GM12878 (cell line): ENCODE measurements around the gene VBP1. TPM values are rescaled to one million over a fixed set of nuclear protein-coding genes. Genes with fewer than 3 reads are reported as not detected.

Experiments
- ATAC-seq: fragments of 200-7000 bp; cut with Tn5 transposase; 3 replicates; pipeline ENCODE4 v1.9.1; 2020; ENCODE audit warnings: mild to moderate bottlenecking, moderate library complexity
- BruUV-seq: library from RNA; stranded (reverse); fragments of 400-500 nt; replicated peaks from 2 replicates; lab custom pipeline; 2021; lab: Mats Ljungman, UMichigan
- CTCF ChIA-PET: fragments of 300-600 bp; sonication (Branson Sonifier 250); formaldehyde crosslinking; extraction: SDS; loops from one replicate; lab custom pipeline; 2021; ENCODE audit warnings: inconsistent platforms; lab: Yijun Ruan, JAX
- POLR2A ChIA-PET: fragments of 350-600 bp; formaldehyde crosslinking; extraction: SDS; loops from one replicate; lab custom pipeline; 2021; ENCODE audit warnings: inconsistent platforms; lab: Charles Lee
- RAD21 ChIA-PET: fragments of 300-600 bp; sonication (Branson Sonifier 250); formaldehyde crosslinking; loops from one replicate; lab custom pipeline; 2023; ENCODE audit warnings: antibody characterized with exemption; ENCODE audit not compliant: unreplicated experiment; lab: Charles Lee
- SMC1A ChIA-PET: fragments of 300-600 bp; sonication (Branson Sonifier 250); formaldehyde crosslinking; loops from one replicate; lab custom pipeline; 2023; ENCODE audit not compliant: unreplicated experiment, uncharacterized antibody; lab: Charles Lee
- DNase-seq: peaks from one replicate; pipeline ENCODE4 v3.0.0-alpha.2; 2011; ENCODE audit warnings: low read depth, low spot score
- FAIRE-seq: peaks from 3 replicates; lab custom pipeline; 2011; peaks lifted over from hg19 to GRCh38; lab: Jason Lieb, UNC
- H2AFZ ChIP-seq: 2 replicates; pipeline ENCODE4 v1.6.0; 2011; ENCODE audit warnings: low read depth, low read length, control low read depth; ENCODE audit not compliant: control insufficient read depth
- H3K27ac ChIP-seq: 2 replicates; pipeline ENCODE4 v1.5.1; 2011; ENCODE audit warnings: control low read depth; ENCODE audit not compliant: control insufficient read depth, insufficient read depth
- H3K27me3 ChIP-seq, 2 experiments: replicated peaks in 1 of 2; 2 replicates each; pipeline versions ENCODE4 v1.6.0 to v1.6.1; 2011; ENCODE audit warnings: low read length in 1 of 2; ENCODE audit not compliant: control insufficient read depth in 2 of 2, insufficient read depth in 2 of 2
- H3K36me3 ChIP-seq, 2 experiments: 2 replicates each; pipeline ENCODE4 v1.5.1; 2011; ENCODE audit warnings: low read length in 1 of 2; ENCODE audit not compliant: control insufficient read depth in 2 of 2, insufficient read depth in 2 of 2
- H3K4me1 ChIP-seq: 2 replicates; pipeline ENCODE4 v1.6.1; 2011; ENCODE audit warnings: mild to moderate bottlenecking, low read length, moderate library complexity, mixed read lengths; ENCODE audit not compliant: control insufficient read depth, insufficient read depth
- H3K4me2 ChIP-seq: 2 replicates; pipeline ENCODE4 v1.6.0; 2011; ENCODE audit warnings: control low read depth; ENCODE audit not compliant: control insufficient read depth, insufficient read depth
- H3K4me3 ChIP-seq: fragments of 200-600 bp; sonication (generic); 2 replicates; pipeline ENCODE4 v1.5.1; 2016
- H3K79me2 ChIP-seq: 2 replicates; pipeline ENCODE4 v1.6.0; 2011; ENCODE audit warnings: low read length; ENCODE audit not compliant: control insufficient read depth, insufficient read depth
- H3K9ac ChIP-seq: 2 replicates; pipeline ENCODE4 v1.8.0; 2011; ENCODE audit warnings: low read length, control low read depth, mixed read lengths; ENCODE audit not compliant: control insufficient read depth, insufficient read depth
- H3K9me3 ChIP-seq: replicated peaks from 3 replicates; pipeline ENCODE4 v1.5.1; 2011; ENCODE audit warnings: mild to moderate bottlenecking, low read length; ENCODE audit not compliant: control insufficient read depth, insufficient read depth
- H4K20me1 ChIP-seq: 2 replicates; pipeline ENCODE4 v1.6.0; 2011; ENCODE audit not compliant: control insufficient read depth, insufficient read depth
- BHLHE40 ChIP-seq, 2 experiments: fragments of 450-650 bp in 1 of 2; IDR thresholded peaks; 2 replicates each; pipeline ENCODE4 v1.6.1; 2011 to 2017; ENCODE audit warnings: low read depth in 2 of 2, borderline replicate concordance in 1 of 2, improper control_type of control experiment in 1 of 2, low read length in 1 of 2, mild to moderate bottlenecking in 1 of 2
- RB1 ChIP-seq: fragments of 450-650 bp; formaldehyde crosslinking; IDR thresholded peaks from 2 replicates; pipeline ENCODE4 v1.6.1; 2017; ENCODE audit warnings: mild to moderate bottlenecking, borderline replicate concordance
- WGBS: methylation state at CpG from one replicate; pipeline ENCODE4 v1.1.6; 2016; ENCODE audit warnings: low lambda C conversion rate; ENCODE audit not compliant: insufficient replicate concordance, insufficient coverage; ENCODE audit errors: missing lambda C conversion rate; 5-methylcytosine and 5-hydroxymethylcytosine counted together
- in situ Hi-C: fragments of 300-500 bp; cut with MboI; formaldehyde crosslinking; loops from 9 replicates; pipeline ENCODE4 v1.14.3; 2018; ENCODE audit warnings: mixed read lengths
- intact Hi-C: fragments of 100-400 bp; cut with micrococcal nuclease; formaldehyde crosslinking; loops from one replicate; pipeline ENCODE4 v1.14.2; 2022; ENCODE audit not compliant: unreplicated experiment
- polyA plus RNA-seq, 11 experiments: library from polyadenylated mRNA; depleted of rRNA in 4 of 11; unstranded in 6 of 11; stranded (reverse) in 5 of 11; fragments of >200 nt; fragmentation: Nextera tagmentation in 4 of 11; fragmentation: Illumina TruSeq in 1 of 11; extraction: Ambion mirVana in 4 of 11; extraction: Trizol in 1 of 11; gene quantifications; 1 replicate in 1 of 11; 2 replicates in 10 of 11; pipeline versions ENCODE4 v1.2.1 to v1.2.3, GENCODE V29; 2011 to 2016; ENCODE audit warnings: inconsistent platforms in 2 of 11, missing spikeins in 2 of 11, low read depth in 1 of 11
- total RNA-seq, 4 experiments: library from RNA; depleted of rRNA in 3 of 4; stranded (reverse); fragments of >200 nt in 3 of 4; fragmentation: Illumina TruSeq in 1 of 4; extraction: Trizol in 1 of 4; gene quantifications; 2 replicates each; pipeline versions ENCODE4 v1.2.1 to v1.2.3, GENCODE V29; 2013 to 2021
- TF ChIP-seq, protein P1 (sequence below): fragments of 450-650 bp; IDR thresholded peaks from 2 replicates; pipeline ENCODE4 v1.6.1; 2016; ENCODE audit warnings: mild to moderate bottlenecking

VBP1 gene
- total and polyA plus RNA-seq, 10 of the 15 experiments (the other 5 are each of a cell fraction or from before 2014, with no cell fraction given) = 56.4 to 182 (median 102) TPM

DNA sequence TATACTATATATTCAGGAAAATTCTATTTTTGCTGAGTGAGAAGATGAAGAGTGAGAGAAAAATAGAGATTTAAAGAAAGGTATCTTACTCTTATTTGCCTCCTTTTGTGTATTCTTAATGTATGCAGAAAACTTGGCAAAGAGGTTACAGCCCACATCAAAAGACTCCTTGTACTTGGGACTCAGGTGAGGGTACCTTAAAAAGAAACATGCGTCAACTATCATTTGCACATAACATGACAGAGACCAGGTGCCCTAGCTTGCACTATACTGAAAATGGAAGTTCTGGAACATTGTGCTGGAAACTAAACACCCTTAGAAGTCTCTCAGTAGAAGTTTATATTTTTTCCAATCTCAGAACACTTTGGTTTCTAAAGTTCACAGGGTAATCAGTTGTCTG lies 63.6 kb downstream of the VBP1 start:
- H3K79me2 ChIP-seq = no peaks in the 10 kb centered on the region
- no peak overlapping the region for H3K27ac ChIP-seq
- no peak overlapping the region for H3K4me2 ChIP-seq
- no peaks in the 10 kb centered on the region for H3K4me1 ChIP-seq
- DNase-seq (no peak), ATAC-seq (no peak), FAIRE-seq (no peak)
- H3K9ac ChIP-seq = no peak overlapping the region
- H4K20me1 ChIP-seq = no peaks in the 10 kb centered on the region
- BruUV-seq = no TSS peak
- in situ Hi-C loops = loop anchor here (25.0 kb wide), 1 partner anchor 257 kb away; no protein-coding TSS in a partner anchor
- ChIA-PET CTCF (no interaction called here), POLR2A (no interaction called here), SMC1A (no interaction called here), RAD21 (no interaction called here)
- H3K27me3 ChIP-seq = no peaks in the 10 kb centered on the region
- H3K36me3 ChIP-seq = no peaks in the 10 kb centered on the region
- intact Hi-C loops = no loop called here
- WGBS = 92% methylated on average over 1 of the region's 1 CpG
- H3K4me3 ChIP-seq = no peak overlapping the region
- no peaks in the 10 kb centered on the region for H3K9me3 ChIP-seq
- TF ChIP-seq BHLHE40 (IDR thresholded peaks at IDR 0.05; ENCODE audit: borderline replicate concordance in 1 of 2, low read depth in 2 of 2, low read length in 1 of 2) (no peak), RB1 (no peak)
- TF ChIP-seq, protein P1, sequence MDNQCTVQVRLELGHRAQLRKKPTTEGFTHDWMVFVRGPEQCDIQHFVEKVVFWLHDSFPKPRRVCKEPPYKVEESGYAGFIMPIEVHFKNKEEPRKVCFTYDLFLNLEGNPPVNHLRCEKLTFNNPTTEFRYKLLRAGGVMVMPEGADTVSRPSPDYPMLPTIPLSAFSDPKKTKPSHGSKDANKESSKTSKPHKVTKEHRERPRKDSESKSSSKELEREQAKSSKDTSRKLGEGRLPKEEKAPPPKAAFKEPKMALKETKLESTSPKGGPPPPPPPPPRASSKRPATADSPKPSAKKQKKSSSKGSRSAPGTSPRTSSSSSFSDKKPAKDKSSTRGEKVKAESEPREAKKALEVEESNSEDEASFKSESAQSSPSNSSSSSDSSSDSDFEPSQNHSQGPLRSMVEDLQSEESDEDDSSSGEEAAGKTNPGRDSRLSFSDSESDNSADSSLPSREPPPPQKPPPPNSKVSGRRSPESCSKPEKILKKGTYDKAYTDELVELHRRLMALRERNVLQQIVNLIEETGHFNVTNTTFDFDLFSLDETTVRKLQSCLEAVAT = no peak
- no peak overlapping the region for H2AFZ ChIP-seq

Other genes with a start within 250 kb of the VBP1 start
Only the 7 nearest of the 9 such genes appear.
- 70.5 and 89.0 TPM in 2 replicates for gene FUNDC2, start 189.6 kb upstream of the VBP1 start, total RNA-seq (2014; rRNA removed)
- gene FUNDC2, start 189.6 kb upstream of the VBP1 start, total RNA-seq (2014; rRNA removed; fragmentation: Illumina TruSeq; extraction: Trizol) = 116 and 118 TPM in 2 replicates
- 105 and 106 TPM in 2 replicates for gene FUNDC2, start 189.6 kb upstream of the VBP1 start, total RNA-seq (2021)
- 353 and 397 TPM in 2 replicates for gene FUNDC2, start 189.6 kb upstream of the VBP1 start, polyA plus RNA-seq (2011; rRNA removed)
- 175 and 235 TPM in 2 replicates for gene FUNDC2, start 189.6 kb upstream of the VBP1 start, polyA plus RNA-seq (2014; fragmentation: Illumina TruSeq; extraction: Trizol)
- 100 to 1,000 TPM; 232 to 285 TPM for gene FUNDC2, start 189.6 kb upstream of the VBP1 start, polyA plus RNA-seq (2014; fragmentation: Nextera tagmentation; extraction: Ambion mirVana)
- 114 and 115 TPM in 2 replicates for gene FUNDC2, start 189.6 kb upstream of the VBP1 start, polyA plus RNA-seq (2014; rRNA removed)
- 100 to 1,000 TPM; 165 to 166 TPM for gene FUNDC2, start 189.6 kb upstream of the VBP1 start, polyA plus RNA-seq (2016; fragmentation: Nextera tagmentation; extraction: Ambion mirVana)
- gene CMC4, start 145.3 kb upstream of the VBP1 start, total RNA-seq (2014; rRNA removed) = 25.0 and 26.5 TPM in 2 replicates
- gene CMC4, start 145.3 kb upstream of the VBP1 start, total RNA-seq (2014; rRNA removed; fragmentation: Illumina TruSeq; extraction: Trizol) = 14.0 and 15.6 TPM in 2 replicates
- 10.3 and 10.4 TPM in 2 replicates for gene CMC4, start 145.3 kb upstream of the VBP1 start, total RNA-seq (2021)
- gene CMC4, start 145.3 kb upstream of the VBP1 start, polyA plus RNA-seq (2011; rRNA removed) = 27.9 and 30.5 TPM in 2 replicates
- gene CMC4, start 145.3 kb upstream of the VBP1 start, polyA plus RNA-seq (2014; fragmentation: Illumina TruSeq; extraction: Trizol) = 12.3 and 14.6 TPM in 2 replicates
- 10 to 100 TPM in 1 of 2 experiments, 1 to 10 TPM in 1; 5.8 to 10.4 TPM for gene CMC4, start 145.3 kb upstream of the VBP1 start, polyA plus RNA-seq (2014; fragmentation: Nextera tagmentation; extraction: Ambion mirVana)
- 33.7 and 36.4 TPM in 2 replicates for gene CMC4, start 145.3 kb upstream of the VBP1 start, polyA plus RNA-seq (2014; rRNA removed)
- gene CMC4, start 145.3 kb upstream of the VBP1 start, polyA plus RNA-seq (2016; fragmentation: Nextera tagmentation; extraction: Ambion mirVana) = 10 to 100 TPM; 30.0 to 33.4 TPM
- 31.6 and 34.3 TPM in 2 replicates for gene MTCP1, start 145.3 kb upstream of the VBP1 start, total RNA-seq (2014; rRNA removed)
- 20.6 and 25.6 TPM in 2 replicates for gene MTCP1, start 145.3 kb upstream of the VBP1 start, total RNA-seq (2014; rRNA removed; fragmentation: Illumina TruSeq; extraction: Trizol)
- gene MTCP1, start 145.3 kb upstream of the VBP1 start, total RNA-seq (2021) = 29.8 and 43.2 TPM in 2 replicates
- gene MTCP1, start 145.3 kb upstream of the VBP1 start, polyA plus RNA-seq (2011; rRNA removed) = 32.8 and 115 TPM in 2 replicates
- 25.7 and 48.3 TPM in 2 replicates for gene MTCP1, start 145.3 kb upstream of the VBP1 start, polyA plus RNA-seq (2014; fragmentation: Illumina TruSeq; extraction: Trizol)
- gene MTCP1, start 145.3 kb upstream of the VBP1 start, polyA plus RNA-seq (2014; fragmentation: Nextera tagmentation; extraction: Ambion mirVana) = 10 to 100 TPM; 30.2 to 52.9 TPM
- gene MTCP1, start 145.3 kb upstream of the VBP1 start, polyA plus RNA-seq (2014; rRNA removed) = 15.8 and 16.6 TPM in 2 replicates
- gene MTCP1, start 145.3 kb upstream of the VBP1 start, polyA plus RNA-seq (2016; fragmentation: Nextera tagmentation; extraction: Ambion mirVana) = 10 to 100 TPM; 56.5 to 74.0 TPM
- gene BRCC3, start 145.0 kb upstream of the VBP1 start, total RNA-seq (2014; rRNA removed) = 15.5 and 16.9 TPM in 2 replicates
- gene BRCC3, start 145.0 kb upstream of the VBP1 start, total RNA-seq (2014; rRNA removed; fragmentation: Illumina TruSeq; extraction: Trizol) = 29.1 and 29.9 TPM in 2 replicates
- gene BRCC3, start 145.0 kb upstream of the VBP1 start, total RNA-seq (2021) = 25.7 and 30.7 TPM in 2 replicates
- 43.0 and 50.7 TPM in 2 replicates for gene BRCC3, start 145.0 kb upstream of the VBP1 start, polyA plus RNA-seq (2011; rRNA removed)
- gene BRCC3, start 145.0 kb upstream of the VBP1 start, polyA plus RNA-seq (2014; fragmentation: Illumina TruSeq; extraction: Trizol) = 41.1 and 50.1 TPM in 2 replicates
- gene BRCC3, start 145.0 kb upstream of the VBP1 start, polyA plus RNA-seq (2014; fragmentation: Nextera tagmentation; extraction: Ambion mirVana) = 10 to 100 TPM; 29.5 to 40.6 TPM
- 20.5 and 21.9 TPM in 2 replicates for gene BRCC3, start 145.0 kb upstream of the VBP1 start, polyA plus RNA-seq (2014; rRNA removed)
- 10 to 100 TPM; 53.0 to 57.5 TPM for gene BRCC3, start 145.0 kb upstream of the VBP1 start, polyA plus RNA-seq (2016; fragmentation: Nextera tagmentation; extraction: Ambion mirVana)
- 7.3 and 7.4 TPM in 2 replicates for gene RAB39B, start 48.0 kb downstream of the VBP1 start, total RNA-seq (2014; rRNA removed)
- 6.1 and 6.4 TPM in 2 replicates for gene RAB39B, start 48.0 kb downstream of the VBP1 start, total RNA-seq (2014; rRNA removed; fragmentation: Illumina TruSeq; extraction: Trizol)
- gene RAB39B, start 48.0 kb downstream of the VBP1 start, total RNA-seq (2021) = 6.5 and 7.6 TPM in 2 replicates
- gene RAB39B, start 48.0 kb downstream of the VBP1 start, polyA plus RNA-seq (2011; rRNA removed) = 5.1 and 7.5 TPM in 2 replicates
- gene RAB39B, start 48.0 kb downstream of the VBP1 start, polyA plus RNA-seq (2014; fragmentation: Illumina TruSeq; extraction: Trizol) = 8.6 and 9.2 TPM in 2 replicates
- gene RAB39B, start 48.0 kb downstream of the VBP1 start, polyA plus RNA-seq (2014; fragmentation: Nextera tagmentation; extraction: Ambion mirVana) = 1 to 10 TPM; 1.6 to 2.9 TPM
- 5.1 and 6.8 TPM in 2 replicates for gene RAB39B, start 48.0 kb downstream of the VBP1 start, polyA plus RNA-seq (2014; rRNA removed)
- gene RAB39B, start 48.0 kb downstream of the VBP1 start, polyA plus RNA-seq (2016; fragmentation: Nextera tagmentation; extraction: Ambion mirVana) = 1 to 10 TPM; 7.2 to 7.9 TPM
- 19.2 and 26.8 TPM in 2 replicates for gene CLIC2, start 118.2 kb downstream of the VBP1 start, total RNA-seq (2014; rRNA removed)
- gene CLIC2, start 118.2 kb downstream of the VBP1 start, total RNA-seq (2014; rRNA removed; fragmentation: Illumina TruSeq; extraction: Trizol) = 31.6 and 32.2 TPM in 2 replicates
- gene CLIC2, start 118.2 kb downstream of the VBP1 start, total RNA-seq (2021) = 20.9 and 27.5 TPM in 2 replicates
- gene CLIC2, start 118.2 kb downstream of the VBP1 start, polyA plus RNA-seq (2011; rRNA removed) = 18.6 and 25.9 TPM in 2 replicates
- 35.6 and 43.8 TPM in 2 replicates for gene CLIC2, start 118.2 kb downstream of the VBP1 start, polyA plus RNA-seq (2014; fragmentation: Illumina TruSeq; extraction: Trizol)
- 10 to 100 TPM; 31.7 to 41.0 TPM for gene CLIC2, start 118.2 kb downstream of the VBP1 start, polyA plus RNA-seq (2014; fragmentation: Nextera tagmentation; extraction: Ambion mirVana)
- 17.5 and 19.1 TPM in 2 replicates for gene CLIC2, start 118.2 kb downstream of the VBP1 start, polyA plus RNA-seq (2014; rRNA removed)
- gene CLIC2, start 118.2 kb downstream of the VBP1 start, polyA plus RNA-seq (2016; fragmentation: Nextera tagmentation; extraction: Ambion mirVana) = 10 to 100 TPM; 18.4 to 21.3 TPM
- not detected in 2 replicates for gene F8A2, start 165.6 kb downstream of the VBP1 start, total RNA-seq (2014; rRNA removed)
- gene F8A2, start 165.6 kb downstream of the VBP1 start, total RNA-seq (2014; rRNA removed; fragmentation: Illumina TruSeq; extraction: Trizol) = not detected in 2 replicates
- gene F8A2, start 165.6 kb downstream of the VBP1 start, total RNA-seq (2021) = not detected in 2 replicates
- gene F8A2, start 165.6 kb downstream of the VBP1 start, polyA plus RNA-seq (2011; rRNA removed) = not detected in 2 replicates
- gene F8A2, start 165.6 kb downstream of the VBP1 start, polyA plus RNA-seq (2014; fragmentation: Illumina TruSeq; extraction: Trizol) = not detected in 2 replicates
- gene F8A2, start 165.6 kb downstream of the VBP1 start, polyA plus RNA-seq (2014; fragmentation: Nextera tagmentation; extraction: Ambion mirVana) = not detected
- gene F8A2, start 165.6 kb downstream of the VBP1 start, polyA plus RNA-seq (2014; rRNA removed) = not detected in 2 replicates
- not detected for gene F8A2, start 165.6 kb downstream of the VBP1 start, polyA plus RNA-seq (2016; fragmentation: Nextera tagmentation; extraction: Ambion mirVana)